UCSD-AML1 (cell line): ENCODE results near the gene CEBPA.

Experiments
- DNase-seq: peaks from one replicate; lab custom pipeline; 2025; ENCODE audit not compliant: unreplicated experiment; lab: John Stamatoyannopoulos, UW

CEBPA gene

DNA sequence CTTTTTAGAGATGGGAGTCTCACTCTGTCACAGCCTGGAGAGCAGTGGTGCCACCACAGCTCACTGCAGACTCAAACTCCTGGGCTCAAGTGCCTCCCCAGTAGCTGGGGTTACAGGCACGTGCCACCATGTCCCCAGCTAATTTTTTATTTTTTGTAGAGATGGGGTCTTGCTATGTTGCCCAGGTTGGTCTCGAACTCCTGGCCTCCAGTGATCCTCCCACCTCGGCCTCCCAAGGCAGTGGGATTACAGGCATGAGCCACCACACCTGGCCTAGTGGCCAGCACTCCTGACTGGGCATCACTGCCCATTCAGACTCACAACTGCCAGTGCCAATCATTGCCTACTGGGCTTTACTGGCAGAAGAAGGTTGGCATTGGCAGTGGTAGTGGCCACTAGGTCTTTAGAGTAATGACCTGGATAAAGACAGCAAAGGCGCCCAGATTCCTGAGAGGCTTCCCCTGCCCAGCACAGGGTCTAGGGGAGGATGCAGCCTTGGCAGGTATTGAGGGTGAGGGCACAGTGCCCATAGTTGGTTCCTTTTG is 49.8 kb downstream of the CEBPA start:
- DNase-seq, result no peak

DNA sequence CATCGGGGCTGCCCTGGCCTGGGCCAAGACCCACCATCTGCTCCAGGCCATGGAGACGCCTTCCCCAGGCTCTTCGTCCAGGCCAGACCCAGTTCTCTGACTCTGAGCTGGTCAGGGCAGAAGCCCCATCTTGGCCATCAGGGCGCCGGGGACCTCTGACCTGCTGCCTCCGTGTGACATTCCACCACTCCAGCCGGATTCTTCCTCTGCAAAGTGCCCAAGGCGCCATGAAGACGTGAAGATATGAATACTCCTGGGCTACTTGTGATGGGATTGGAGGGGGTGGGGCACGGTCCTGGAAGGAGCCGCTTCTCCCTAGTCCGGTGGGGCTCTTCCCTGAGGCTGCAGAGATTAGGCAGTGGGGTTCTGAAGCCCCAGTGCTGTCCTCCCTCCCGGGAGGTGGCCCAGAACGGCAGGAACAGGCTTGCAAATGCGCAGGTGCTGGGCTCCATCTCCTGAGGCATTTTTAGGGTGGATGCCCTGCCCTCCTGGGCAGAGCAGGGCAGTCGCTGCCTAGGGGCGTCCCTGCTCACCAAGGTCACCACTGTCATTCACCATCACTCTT is 50.7 kb downstream of the CEBPA start:
- no peak for DNase-seq

DNA sequence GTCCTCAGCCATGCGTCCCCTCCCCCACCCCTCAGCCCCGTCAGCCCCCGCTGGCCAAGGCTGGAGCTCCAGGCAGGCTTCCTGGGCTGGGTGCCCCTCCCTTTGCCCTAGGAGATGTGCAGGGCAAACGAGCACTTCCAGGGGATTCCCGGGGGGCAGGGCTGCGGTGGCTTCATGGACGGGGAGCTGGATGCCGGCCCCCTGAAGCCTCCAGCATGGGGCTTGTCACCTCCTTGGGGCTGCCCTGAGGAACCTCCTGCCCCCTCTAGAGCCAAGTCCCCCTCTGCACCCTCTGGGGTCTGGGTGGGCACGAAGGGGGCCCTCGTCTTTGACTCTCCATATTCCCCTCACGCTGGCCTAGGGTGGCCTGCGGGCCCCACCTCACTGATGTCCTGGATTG is 51.3 kb downstream of the CEBPA start:
- DNase-seq, result no peak

GRCh38 chr19:33250500-33250899 is 51.8 kb downstream of the CEBPA start:
- DNase-seq, result no peak
